EH (cell line): Measurements from ENCODE around the gene SSX2IP.
A peak's percentile ranks its signal among the peaks of the same experiment; 100 is the strongest.
"Not testable (repeated sequence)": the region's sequence is repeated elsewhere in the genome, so short reads cannot be mapped to it uniquely, and the experiment has no call there.

Experiments
- DNase-seq: peaks from one replicate; pipeline ENCODE4 v3.0.0-alpha.2; 2015; ENCODE audit warnings: low read depth

SSX2IP gene

GRCh38 chr1:84690397-84691121 lies at the start of gene SSX2IP:
TSS of gene SSX2IP (minus strand) at chr1:84690461. CDS start at chr1:84671219, 19,242 bp downstream.
- peak; percentile 95 for DNase-seq

- no peak for DNase-seq
Measured at GRCh38 chr1:84738237-84738636, 48.0 kb upstream of the SSX2IP start.

GRCh38 chr1:84737590-84737989 lies 47.3 kb upstream of the SSX2IP start:
- DNase-seq: no peak

GRCh38 chr1:84736944-84737343 lies 46.7 kb upstream of the SSX2IP start:
- DNase-seq: no peak

GRCh38 chr1:84736445-84736844 lies 46.2 kb upstream of the SSX2IP start:
- no peak for DNase-seq

GRCh38 chr1:84735483-84735882 lies 45.2 kb upstream of the SSX2IP start:
- DNase-seq: peak; percentile 71

- no peak for DNase-seq
Measured at GRCh38 chr1:84732520-84732919, 42.3 kb upstream of the SSX2IP start.

GRCh38 chr1:84731519-84731918 lies 41.3 kb upstream of the SSX2IP start:
- no peak for DNase-seq

- DNase-seq: peak; percentile 37
Measured at GRCh38 chr1:84727711-84728110, 37.5 kb upstream of the SSX2IP start.

- DNase-seq: peak; percentile 64
Measured at GRCh38 chr1:84726593-84727499, 36.6 kb upstream of the SSX2IP start.

- DNase-seq: no peak
Measured at GRCh38 chr1:84724128-84724860, 34.0 kb upstream of the SSX2IP start.

GRCh38 chr1:84722794-84723193 lies 32.5 kb upstream of the SSX2IP start:
- peak; percentile 47 for DNase-seq

GRCh38 chr1:84721872-84722271 lies 31.6 kb upstream of the SSX2IP start:
- DNase-seq: not testable (repeated sequence)

- peak; percentile 79 for DNase-seq
Measured at GRCh38 chr1:84721152-84721551, 30.9 kb upstream of the SSX2IP start.

- DNase-seq: no peak
Measured at GRCh38 chr1:84720221-84720780, 30.0 kb upstream of the SSX2IP start.

GRCh38 chr1:84719543-84720217 lies 29.4 kb upstream of the SSX2IP start:
- DNase-seq: peak; percentile 90

GRCh38 chr1:84715342-84716019 lies 25.2 kb upstream of the SSX2IP start:
- no peak for DNase-seq

GRCh38 chr1:84712276-84712874 lies 22.1 kb upstream of the SSX2IP start:
- peak; percentile 84 for DNase-seq

- DNase-seq: no peak
Measured at GRCh38 chr1:84711869-84712268, 21.6 kb upstream of the SSX2IP start.

- DNase-seq: no peak
Measured at GRCh38 chr1:84711121-84711520, 20.9 kb upstream of the SSX2IP start.
